Measurements from ENCODE around the gene SLC6A4. TPM values are rescaled to one million over a fixed set of nuclear protein-coding genes. Genes with fewer than 3 reads are reported as not detected.
"Not testable (repeated sequence)": the region's sequence is repeated elsewhere in the genome, so short reads cannot be mapped to it uniquely, and the experiment has no call there.

The SLC6A4 gene
- total RNA-seq, 2 experiments from 2014 or later: not detected

DNA sequence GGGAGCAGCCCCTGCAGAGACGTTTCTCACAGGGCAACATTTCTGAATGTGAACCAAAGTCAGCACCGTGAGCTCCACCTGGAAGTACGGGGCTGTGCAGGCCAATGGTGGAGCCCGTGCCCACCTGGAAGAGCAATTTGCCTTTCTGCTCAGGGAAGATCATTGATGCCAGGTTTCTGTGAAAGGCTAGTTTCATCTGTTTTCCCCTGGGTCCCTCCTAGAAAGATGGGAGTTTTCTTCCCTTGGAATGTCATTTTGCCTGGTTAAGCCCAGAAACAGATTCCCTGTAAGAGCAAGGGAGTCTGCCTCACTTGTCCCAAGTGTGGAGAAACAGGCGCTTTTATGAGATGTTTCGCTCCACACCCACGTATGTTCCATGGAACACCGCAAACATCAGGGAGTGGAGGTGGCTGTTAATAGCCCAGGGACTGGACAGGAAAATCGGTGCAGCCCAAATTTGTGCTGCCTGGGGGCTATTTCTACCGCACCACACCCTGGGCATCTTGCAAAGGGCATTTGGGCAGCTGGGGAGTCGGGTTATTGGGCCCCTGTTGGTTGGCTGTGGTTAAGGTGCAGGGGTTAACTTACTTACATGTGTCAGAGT, 2.6 kb downstream of the SLC6A4 start:
- no peak for DNase-seq
- no peak overlapping the region for H3K4me3 Mint-ChIP-seq
- H3K27ac Mint-ChIP-seq: no peak overlapping the region
- TF ChIP-seq, protein P1, sequence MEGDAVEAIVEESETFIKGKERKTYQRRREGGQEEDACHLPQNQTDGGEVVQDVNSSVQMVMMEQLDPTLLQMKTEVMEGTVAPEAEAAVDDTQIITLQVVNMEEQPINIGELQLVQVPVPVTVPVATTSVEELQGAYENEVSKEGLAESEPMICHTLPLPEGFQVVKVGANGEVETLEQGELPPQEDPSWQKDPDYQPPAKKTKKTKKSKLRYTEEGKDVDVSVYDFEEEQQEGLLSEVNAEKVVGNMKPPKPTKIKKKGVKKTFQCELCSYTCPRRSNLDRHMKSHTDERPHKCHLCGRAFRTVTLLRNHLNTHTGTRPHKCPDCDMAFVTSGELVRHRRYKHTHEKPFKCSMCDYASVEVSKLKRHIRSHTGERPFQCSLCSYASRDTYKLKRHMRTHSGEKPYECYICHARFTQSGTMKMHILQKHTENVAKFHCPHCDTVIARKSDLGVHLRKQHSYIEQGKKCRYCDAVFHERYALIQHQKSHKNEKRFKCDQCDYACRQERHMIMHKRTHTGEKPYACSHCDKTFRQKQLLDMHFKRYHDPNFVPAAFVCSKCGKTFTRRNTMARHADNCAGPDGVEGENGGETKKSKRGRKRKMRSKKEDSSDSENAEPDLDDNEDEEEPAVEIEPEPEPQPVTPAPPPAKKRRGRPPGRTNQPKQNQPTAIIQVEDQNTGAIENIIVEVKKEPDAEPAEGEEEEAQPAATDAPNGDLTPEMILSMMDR (IDR thresholded peaks at IDR 0.05): no peak
- no peaks in the 10 kb centered on the region for H3K9me3 Mint-ChIP-seq
- no peaks in the 10 kb centered on the region for H3K36me3 Mint-ChIP-seq (ENCODE audit: low read depth)
- CTCF ChIA-PET: interaction anchor here (1.0 kb wide), 1 partner anchor 108 kb away, joined by 3 read pairs; no protein-coding TSS in a partner anchor
- H3K27me3 Mint-ChIP-seq: peaks cover 47% of the 10 kb centered on the region
- intact Hi-C loops (cut with micrococcal nuclease): no loop called here
- POLR2A ChIA-PET: no interaction called here
- H3K4me1 Mint-ChIP-seq (ENCODE audit: low read depth): peaks cover 18% of the 10 kb centered on the region
- no peak for ATAC-seq

DNA sequence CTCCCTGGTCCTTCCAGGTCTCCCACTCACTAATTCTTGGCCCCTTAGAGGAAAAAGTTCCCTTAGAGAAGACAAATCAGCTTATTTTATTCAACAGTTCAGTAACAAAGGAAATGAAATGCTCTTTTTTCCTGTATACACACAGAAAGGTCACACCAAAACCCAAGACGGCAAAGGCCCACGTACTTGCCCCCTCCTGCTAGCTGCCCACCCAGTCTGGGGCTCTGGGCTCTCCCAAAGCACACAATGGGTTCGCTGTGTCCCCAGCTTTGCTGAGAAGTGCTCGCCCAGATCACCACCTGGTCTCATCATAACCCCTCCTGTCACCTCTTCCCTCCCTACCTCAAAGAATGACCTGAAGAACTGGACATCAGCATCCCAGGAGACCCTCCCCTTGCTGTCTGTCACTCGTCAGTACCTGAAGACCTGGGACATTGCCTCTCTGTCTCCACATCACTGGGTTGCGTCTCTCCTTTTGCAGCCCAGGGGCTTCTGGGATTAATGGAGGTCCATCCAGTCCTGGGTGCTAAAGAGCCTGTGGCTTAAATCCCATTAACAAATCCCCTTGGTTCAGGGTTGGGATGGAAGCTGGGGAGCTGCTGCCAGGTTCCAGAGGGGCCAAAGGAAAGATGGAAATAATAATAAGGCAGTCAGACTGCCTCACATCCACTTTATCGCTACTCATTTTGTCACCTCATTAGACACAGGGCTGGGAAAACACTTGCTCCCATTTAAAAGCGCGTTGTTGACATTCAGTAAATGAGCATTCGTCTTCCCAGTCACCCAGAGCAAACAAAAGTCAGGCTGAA, 3.3 kb downstream of the SLC6A4 start:
- intact Hi-C loops (cut with micrococcal nuclease): no loop called here
- TF ChIP-seq, protein P1 (IDR thresholded peaks at IDR 0.05): no peak

DNA sequence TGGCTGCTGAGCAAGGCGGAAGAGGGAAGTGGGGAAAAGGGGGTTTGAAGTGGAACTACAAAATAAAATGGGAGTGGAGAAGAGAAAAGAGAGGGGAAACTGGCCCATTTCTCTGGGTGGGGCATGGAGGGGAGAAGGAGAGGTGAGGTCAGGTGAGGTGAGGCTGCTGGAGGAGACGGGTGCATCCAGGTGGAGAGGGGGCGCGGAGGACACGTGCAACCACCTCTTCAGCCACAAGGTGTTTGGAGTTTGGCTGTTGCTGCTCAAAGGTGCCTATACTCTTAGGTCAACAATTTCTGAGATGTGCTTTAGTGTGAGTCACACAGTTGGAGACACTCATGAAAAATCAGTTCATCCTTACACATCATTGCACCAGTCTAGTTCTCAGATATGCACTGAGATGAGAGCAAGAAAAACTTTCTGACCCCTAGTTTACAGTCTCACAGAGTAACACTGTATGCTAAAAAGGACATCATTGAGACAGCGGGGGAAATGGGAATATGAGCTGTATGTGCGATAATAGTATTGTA, 4.8 kb downstream of the SLC6A4 start:
- intact Hi-C loops (cut with micrococcal nuclease): no loop called here
- Mint-ChIP-seq H3K9me3 (no peaks in the 10 kb centered on the region), H3K36me3 (ENCODE audit: low read depth) (no peaks in the 10 kb centered on the region), H3K27me3 (peaks cover 33% of the 10 kb centered on the region), H3K4me1 (ENCODE audit: low read depth) (peaks cover 6% of the 10 kb centered on the region), H3K4me3 (no peak overlapping the region), H3K27ac (no peak overlapping the region)
- CTCF ChIA-PET: interaction anchor here (1.3 kb wide), 1 partner anchor 105 kb away, joined by 5 read pairs; no protein-coding TSS in a partner anchor
- POLR2A ChIA-PET: no interaction called here
- no peak for ATAC-seq
- TF ChIP-seq, protein P1 (IDR thresholded peaks at IDR 0.05): no peak
- no peak for DNase-seq

More for the DNA sequence above, 3.3 kb downstream of the SLC6A4 start:
- DNase-seq (no peak), ATAC-seq (no peak)
- H3K9me3 Mint-ChIP-seq: no peaks in the 10 kb centered on the region
- H3K36me3 Mint-ChIP-seq (ENCODE audit: low read depth): no peaks in the 10 kb centered on the region
- peaks cover 40% of the 10 kb centered on the region for H3K27me3 Mint-ChIP-seq
- CTCF ChIA-PET: interaction anchor here (1.3 kb wide), 1 partner anchor 107 kb away, joined by 5 read pairs; no protein-coding TSS in a partner anchor
- no peak overlapping the region for H3K27ac Mint-ChIP-seq
- no peak overlapping the region for H3K4me3 Mint-ChIP-seq
- POLR2A ChIA-PET: no interaction called here
- peaks cover 12% of the 10 kb centered on the region for H3K4me1 Mint-ChIP-seq (ENCODE audit: low read depth)

DNA sequence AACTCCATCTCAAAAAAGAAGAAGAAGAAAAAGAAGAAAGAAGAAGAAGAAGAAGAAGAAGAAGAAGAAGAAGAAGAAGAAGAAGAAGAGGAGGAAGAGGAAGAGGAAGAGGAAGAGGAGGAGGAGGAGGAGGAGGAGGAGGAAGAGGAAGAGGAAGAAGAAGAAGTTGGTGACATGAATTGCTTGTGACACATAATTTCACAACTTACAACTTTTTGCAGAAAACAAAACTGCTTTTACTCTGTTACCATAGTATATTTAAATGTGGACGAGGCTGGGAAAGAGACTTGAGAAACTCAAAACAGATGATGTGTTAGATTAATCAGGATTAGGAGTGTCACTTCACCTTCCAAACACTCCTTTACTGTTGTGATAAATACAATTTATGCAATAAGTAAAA, 5.5 kb downstream of the SLC6A4 start:
- intact Hi-C loops (cut with micrococcal nuclease); H3K4me1 Mint-ChIP-seq (ENCODE audit: low read depth); ATAC-seq; POLR2A ChIA-PET; H3K36me3 Mint-ChIP-seq (ENCODE audit: low read depth); H3K27ac Mint-ChIP-seq; H3K4me3 Mint-ChIP-seq; DNase-seq; H3K9me3 Mint-ChIP-seq: not testable (repeated sequence)
- CTCF ChIA-PET: interaction anchor here (1.6 to 1.7 kb wide), 2 partner anchors 104 to 137 kb away, joined by 5 read pairs; no protein-coding TSS in a partner anchor
- H3K27me3 Mint-ChIP-seq: peaks cover 30% of the 10 kb centered on the region

DNA sequence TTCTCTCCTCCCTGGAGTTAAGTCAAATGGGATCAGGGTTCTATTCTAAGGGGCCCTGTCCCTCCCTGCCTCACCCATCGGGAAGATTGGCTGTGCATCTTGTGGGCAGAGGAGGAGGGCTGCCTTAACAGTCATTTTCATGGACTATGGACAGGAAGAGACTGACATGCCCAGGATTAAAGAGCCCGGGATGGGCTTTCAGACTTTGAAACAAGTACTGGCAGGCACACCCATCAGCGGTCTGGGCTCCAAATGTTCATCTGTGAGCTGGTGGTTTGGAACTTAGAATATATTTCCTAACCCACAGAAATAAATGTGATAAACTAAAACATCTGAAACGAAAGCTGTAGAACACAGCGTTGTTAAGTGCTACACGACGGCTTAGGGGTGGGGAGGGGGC, 6.5 kb downstream of the SLC6A4 start:
- CTCF ChIA-PET: interaction anchor here (0.8 to 1.7 kb wide), 4 partner anchors 27 to 136 kb away, joined by 3 to 5 read pairs (median 4); no protein-coding TSS in a partner anchor

More for the DNA sequence above, 6.5 kb downstream of the SLC6A4 start:
- H3K4me3 Mint-ChIP-seq: no peak overlapping the region
- H3K27ac Mint-ChIP-seq: no peak overlapping the region
- no peaks in the 10 kb centered on the region for H3K4me1 Mint-ChIP-seq (ENCODE audit: low read depth)
- DNase-seq (no peak), ATAC-seq (no peak)
- H3K9me3 Mint-ChIP-seq: no peaks in the 10 kb centered on the region
- intact Hi-C loops (cut with micrococcal nuclease): no loop called here
- no peaks in the 10 kb centered on the region for H3K36me3 Mint-ChIP-seq (ENCODE audit: low read depth)
- TF ChIP-seq, protein P1 (IDR thresholded peaks at IDR 0.05): no peak
- POLR2A ChIA-PET: no interaction called here
- peaks cover 20% of the 10 kb centered on the region for H3K27me3 Mint-ChIP-seq
